Kidney (tissue), 14 donors: ENCODE measurements around the gene RALGPS1. TPM values are rescaled to one million over a fixed set of nuclear protein-coding genes. Genes with fewer than 3 reads are reported as not detected.

ENCODE experiments used
- DNase-seq, 5 donors: peaks; one replicate each; pipeline ENCODE4 v3.0.0-alpha.2; 2013 to 2020
- FAIRE-seq: peaks from 2 replicates; lab custom pipeline; 2012; peaks lifted over from hg19 to GRCh38; lab: Jason Lieb, UNC
- H3K27ac ChIP-seq, 2 donors: one replicate each; pipeline ENCODE4 v1.7.0; 2013; ENCODE audit warnings: low read depth in 2 of 2, low read length in 2 of 2, inconsistent platforms in 1 of 2
- H3K27me3 ChIP-seq: one replicate; pipeline ENCODE4 v1.7.1; 2013; ENCODE audit warnings: low read length, inconsistent platforms; ENCODE audit not compliant: control insufficient read depth, insufficient read depth
- H3K36me3 ChIP-seq, 3 donors: one replicate each; pipeline versions ENCODE4 v1.7.0 to v1.7.1; 2013; ENCODE audit warnings: low read length in 3 of 3, control low read depth in 1 of 3, inconsistent platforms in 1 of 3; ENCODE audit not compliant: insufficient read depth in 3 of 3, control insufficient read depth in 2 of 3
- H3K4me1 ChIP-seq, 3 donors: one replicate each; pipeline versions ENCODE4 v1.7.0 to v1.7.1; 2013; ENCODE audit warnings: low read length in 3 of 3, inconsistent platforms in 1 of 3, low read depth in 1 of 3; ENCODE audit not compliant: control insufficient read depth in 2 of 3, insufficient read depth in 2 of 3
- H3K4me3 ChIP-seq, 3 donors: one replicate each; pipeline versions ENCODE4 v1.7.0 to v1.8.1; 2013; ENCODE audit warnings: low read length in 3 of 3, control low read depth in 1 of 3, inconsistent platforms in 1 of 3
- H3K9ac ChIP-seq, 3 donors: one replicate each; pipeline versions ENCODE4 v1.7.0 to v1.7.1; 2013; ENCODE audit warnings: low read length in 3 of 3, control low read depth in 1 of 3, inconsistent platforms in 1 of 3
- H3K9me3 ChIP-seq, 3 donors: one replicate each; pipeline versions ENCODE4 v1.7.0 to v1.7.1; 2013; ENCODE audit warnings: low read length in 3 of 3, control low read depth in 1 of 3, inconsistent platforms in 1 of 3; ENCODE audit not compliant: control insufficient read depth in 2 of 3, insufficient read depth in 1 of 3
- CTCF ChIP-seq: IDR thresholded peaks from 3 replicates; pipeline ENCODE4 v1.5.1; 2012; ENCODE audit warnings: mild to moderate bottlenecking, moderate library complexity, borderline replicate concordance; ENCODE audit not compliant: insufficient read depth; ENCODE audit errors: extremely low read depth
- intact Hi-C: fragments of 100-400 bp; cut with DNase I; formaldehyde crosslinking; loops from one replicate; pipeline ENCODE4 v1.11.1; 2022
- polyA plus RNA-seq: library from polyadenylated mRNA; stranded (reverse); fragments of 350-450 nt; fragmentation: Illumina TruSeq; extraction: RNeasy Lipid Tissue Mini Kit (QIAGEN cat#74804); gene quantifications from one replicate; pipeline ENCODE4 v1.2.3, GENCODE V29; 2014; ENCODE audit warnings: low read depth, low replicate concordance; ENCODE audit not compliant: insufficient read depth
- total RNA-seq: library from RNA; stranded (reverse); fragmentation: NEBNext Ultra II Directional; extraction: Animal tissue kit (Norgen Biotek cat#: 25700); gene quantifications from one replicate; pipeline ENCODE4 v1.2.1, GENCODE V29; 2021
- donor health status: control.
- donor health status: control.
- donor health status: control.
- donor health status: control.
- donor health status: control.
- donor health status: DM: yes; HTN: yes; CAD: no.
- donor health status: Normal renal cell carcinoma (clear cell type).

RALGPS1 gene
- total and polyA plus RNA-seq, 2 donors from 2014 or later: 9.4 to 25.2 TPM

- peaks cover 0 to 2% (median 0%) of the 10 kb centered on the region in 3 donors for H3K36me3 ChIP-seq
- no peak for TF ChIP-seq CTCF
- no peak overlapping the region for H3K9ac ChIP-seq
- H3K9me3 ChIP-seq: no peaks in the 10 kb centered on the region
- H3K27ac ChIP-seq: no peak overlapping the region
- DNase-seq (no peak), FAIRE-seq (no peak)
- H3K4me1 ChIP-seq: no peaks in the 10 kb centered on the region
- no peak overlapping the region for H3K4me3 ChIP-seq
- no peaks in the 10 kb centered on the region for H3K27me3 ChIP-seq
- intact Hi-C loops: no loop called here
Measured at GRCh38 chr9:126932871-126933321, 18.3 kb downstream of the RALGPS1 start.

DNA sequence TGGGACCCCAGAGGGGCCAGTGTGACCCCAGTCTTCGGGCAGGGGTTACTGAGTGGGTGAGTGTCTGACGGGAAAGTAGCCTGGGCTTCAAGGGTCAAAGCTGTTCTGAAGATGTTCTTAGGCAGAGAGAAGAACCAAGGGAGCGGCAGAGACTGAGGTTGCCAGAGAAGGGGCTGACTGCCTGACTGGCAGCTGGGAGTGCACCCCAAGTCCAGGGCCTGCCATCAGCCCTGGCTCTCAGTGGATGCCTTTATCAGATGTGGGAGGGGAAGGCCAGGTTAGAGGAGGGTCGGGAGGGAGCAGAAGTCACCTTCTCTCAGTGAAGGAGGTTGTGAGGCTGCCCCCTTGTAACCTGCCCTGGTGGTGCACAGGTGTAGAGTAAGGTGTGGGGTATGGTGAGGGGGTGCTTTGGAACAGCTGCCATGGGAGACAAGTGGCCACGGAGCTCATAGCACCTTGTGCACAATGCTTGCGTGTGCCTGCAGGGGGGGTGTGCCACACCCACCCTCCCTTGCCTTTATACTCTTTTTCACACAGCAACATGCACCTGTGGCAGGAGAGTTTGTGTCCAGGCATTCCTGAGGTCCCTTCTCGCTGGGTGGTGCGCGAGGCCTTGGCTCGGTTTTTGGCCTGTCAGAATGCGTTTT, 18.9 kb downstream of the RALGPS1 start:
- H3K4me1 ChIP-seq: no peaks in the 10 kb centered on the region
- no peaks in the 10 kb centered on the region for H3K27me3 ChIP-seq
- no peak overlapping the region for H3K9ac ChIP-seq
- H3K36me3 ChIP-seq: peaks cover 0 to 2% (median 0%) of the 10 kb centered on the region in 3 donors
- TF ChIP-seq CTCF: no peak
- FAIRE-seq (no peak), DNase-seq (no peak)
- intact Hi-C loops: no loop called here
- H3K4me3 ChIP-seq: no peak overlapping the region
- no peak overlapping the region for H3K27ac ChIP-seq
- no peaks in the 10 kb centered on the region for H3K9me3 ChIP-seq

GRCh38 chr9:126934441-126934840, 19.9 kb downstream of the RALGPS1 start:
- Histone ChIP-seq H3K36me3 (peaks cover 0 to 2% (median 0%) of the 10 kb centered on the region in 3 donors), H3K9me3 (no peaks in the 10 kb centered on the region), H3K27ac (no peak overlapping the region), H3K27me3 (no peaks in the 10 kb centered on the region), H3K4me3 (no peak overlapping the region), H3K4me1 (peaks cover 0 to 3% (median 0%) of the 10 kb centered on the region in 3 donors), H3K9ac (no peak overlapping the region)
- DNase-seq (no peak), FAIRE-seq (no peak)
- intact Hi-C loops: no loop called here
- TF ChIP-seq CTCF: no peak
